GM12891 (cell line): ENCODE data around the gene PPFIA3.

Source experiments
- POLR2A ChIP-seq: IDR thresholded peaks from 2 replicates; pipeline ENCODE4 v1.6.1; 2011; ENCODE audit warnings: low read depth, low read length, control low read depth
- TAF1 ChIP-seq: IDR thresholded peaks from 2 replicates; pipeline ENCODE4 v1.6.1; 2011; ENCODE audit warnings: low read depth, low read length, control low read depth

DNA sequence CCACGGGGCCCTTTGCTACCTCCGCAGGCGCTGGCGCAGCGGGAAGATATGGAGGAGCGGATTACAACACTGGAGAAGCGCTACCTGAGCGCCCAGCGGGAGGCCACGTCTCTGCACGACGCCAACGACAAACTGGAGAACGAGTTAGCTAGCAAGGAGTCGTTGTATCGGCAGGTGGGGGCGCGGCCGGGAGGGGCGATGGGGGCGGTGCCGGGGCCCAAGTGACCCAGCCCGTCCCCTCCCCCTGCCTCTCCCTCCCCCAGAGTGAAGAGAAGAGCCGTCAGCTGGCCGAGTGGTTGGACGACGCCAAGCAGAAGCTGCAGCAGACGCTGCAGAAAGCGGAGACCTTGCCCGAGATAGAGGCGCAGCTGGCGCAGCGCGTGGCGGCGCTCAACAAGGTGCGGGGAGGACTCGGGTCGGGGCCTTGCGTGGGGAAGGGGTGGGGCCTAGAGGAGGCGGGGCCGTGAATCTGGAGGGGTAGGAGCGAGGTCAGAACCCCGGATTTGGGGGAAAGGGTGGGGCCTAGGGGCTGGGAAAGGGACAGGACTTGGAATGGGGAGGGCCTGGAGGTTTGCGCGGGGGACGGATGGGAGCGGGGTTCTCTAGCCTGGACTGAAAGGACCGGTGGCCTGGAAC, 13.7 kb downstream of the PPFIA3 start:
- no peak for TF ChIP-seq POLR2A
- TF ChIP-seq TAF1 = no peak
